Ishikawa (cell line): ENCODE results near the gene VAMP4.

Experiments
- CEBPB ChIP-seq: IDR thresholded peaks from 2 replicates; pipeline ENCODE4 v1.6.1; 2012
- CREB1 ChIP-seq: IDR thresholded peaks from 2 replicates; pipeline ENCODE4 v1.6.1; 2012; ENCODE audit warnings: low read depth
- EGR1 ChIP-seq: IDR thresholded peaks from 2 replicates; pipeline ENCODE4 v1.6.1; 2012
- EP300 ChIP-seq: IDR thresholded peaks from 2 replicates; pipeline ENCODE4 v1.6.1; 2012; ENCODE audit warnings: borderline replicate concordance
- FOXM1 ChIP-seq: IDR thresholded peaks from 2 replicates; pipeline ENCODE4 v1.6.1; 2012; ENCODE audit warnings: low read depth, borderline replicate concordance
- MAX ChIP-seq: IDR thresholded peaks from 2 replicates; pipeline ENCODE4 v1.6.1; 2012
- NFIC ChIP-seq: IDR thresholded peaks from 2 replicates; pipeline ENCODE4 v1.6.1; 2012
- RAD21 ChIP-seq: IDR thresholded peaks from 2 replicates; pipeline ENCODE4 v1.6.1; 2012; ENCODE audit warnings: low read depth
- REST ChIP-seq: IDR thresholded peaks from 2 replicates; pipeline ENCODE4 v1.6.1; 2012; ENCODE audit warnings: low read depth, mild to moderate bottlenecking
- TAF1 ChIP-seq: IDR thresholded peaks from 2 replicates; pipeline ENCODE4 v1.6.1; 2012; ENCODE audit warnings: low read depth, mild to moderate bottlenecking
- TCF12 ChIP-seq: IDR thresholded peaks from 2 replicates; pipeline ENCODE4 v1.6.1; 2012; ENCODE audit warnings: low read depth
- TEAD4 ChIP-seq: IDR thresholded peaks from 2 replicates; pipeline ENCODE4 v1.6.1; 2012
- USF1 ChIP-seq: IDR thresholded peaks from 2 replicates; pipeline ENCODE4 v1.6.1; 2012
- YY1 ChIP-seq: IDR thresholded peaks from 2 replicates; pipeline ENCODE4 v1.6.1; 2012; ENCODE audit warnings: low read depth
- ZBTB7A ChIP-seq: IDR thresholded peaks from 2 replicates; pipeline ENCODE4 v1.6.1; 2012; ENCODE audit warnings: low read depth

The VAMP4 gene

GRCh38 chr1:171754971-171755370 is 13.1 kb upstream of the VAMP4 start:
- TF ChIP-seq NFIC (no peak), USF1 (no peak), ZBTB7A (no peak), CREB1 (no peak), REST (no peak), EP300 (no peak)

GRCh38 chr1:171754353-171754705 is 12.5 kb upstream of the VAMP4 start:
- TF ChIP-seq TAF1: no peak
- TF ChIP-seq USF1: no peak
- no peak for TF ChIP-seq MAX
- no peak for TF ChIP-seq TCF12
- TF ChIP-seq REST: no peak
- no peak for TF ChIP-seq EGR1
- TF ChIP-seq TEAD4: no peak
- TF ChIP-seq CREB1: no peak
- no peak for TF ChIP-seq NFIC
- no peak for TF ChIP-seq RAD21
- TF ChIP-seq FOXM1: no peak
- no peak for TF ChIP-seq YY1
- no peak for TF ChIP-seq EP300
- TF ChIP-seq CEBPB: no peak

- TF ChIP-seq MAX (no peak), TCF12 (no peak), EP300 (no peak), NFIC (no peak), RAD21 (no peak), CREB1 (no peak), YY1 (no peak)
Observed at GRCh38 chr1:171753685-171754352, 12.0 kb upstream of the VAMP4 start.

- TF ChIP-seq RAD21 (no peak), EP300 (no peak), USF1 (no peak), MAX (no peak), TAF1 (no peak), CEBPB (no peak), YY1 (no peak), TCF12 (no peak), CREB1 (no peak), REST (no peak), TEAD4 (no peak), ZBTB7A (no peak), FOXM1 (no peak), EGR1 (no peak), NFIC (no peak)
Observed at GRCh38 chr1:171753182-171753581, 11.3 kb upstream of the VAMP4 start.
